Spleen (tissue), 7 donors: ENCODE data around the gene MAT2B.

Source experiments
- CTCF ChIP-seq, 11 experiments: fragments of 200-600 bp in 7 of 11; fragments of 450-650 bp in 4 of 11; sonication (generic) in 4 of 11; IDR thresholded peaks in 8 of 11; conservative IDR thresholded peaks in 3 of 11; 1 replicate in 7 of 11; 2 replicates in 4 of 11; pipeline versions ENCODE4 v1.4.0 to v1.8.0; 2016 to 2021; ENCODE audit warnings: antibody characterized with exemption in 11 of 11, inconsistent platforms in 4 of 11, mild to moderate bottlenecking in 1 of 11
- POLR2AphosphoS5 ChIP-seq, 3 donors: sonication (generic); formaldehyde crosslinking; IDR thresholded peaks; one replicate each; pipeline ENCODE4 v1.5.1; 2017; ENCODE audit warnings: antibody characterized with exemption in 3 of 3
- donor health status: DM: no; HTN: no; CAD: no; lungs with moderate emphysema.
- donor health status: DM: no; HTN: no; CAD: no.
- donor health status: DM: no; HTN: no; CAD: no.

GRCh38 chr5:163533223-163533622 is 27.8 kb downstream of the MAT2B start:
- TF ChIP-seq CTCF (IDR thresholded peaks at IDR 0.05 in 8 of 11, conservative IDR thresholded peaks at IDR 0.05 in 3 of 11) (no peak), POLR2AphosphoS5 (IDR thresholded peaks at IDR 0.05) (no peak)
